ENCODE data around the gene GPR146. TPM values are rescaled to one million over a fixed set of nuclear protein-coding genes. Genes with fewer than 3 reads are reported as not detected.
A peak's percentile ranks its signal among the peaks of the same experiment; 100 is the strongest.

Gene GPR146
- total and polyA plus RNA-seq, 2 of the 13 experiments (the other 11 are each of a cell fraction or from before 2014, with no cell fraction given), result 2.0 to 15.9 TPM

GRCh38 chr7:1065585-1066241 is 21.4 kb downstream of the GPR146 start (continued):
- TF ChIP-seq PITX1 (CRISPR knock-in tag; IDR thresholded peaks at IDR 0.05) (0 out of 2 replicates have a peak, but pooled peaks have one; percentile 16), MXD1 (CRISPR knock-in tag; IDR thresholded peaks at IDR 0.05) (no peak), ZNF660 (CRISPR knock-in tag; IDR thresholded peaks at IDR 0.05; ENCODE audit: borderline replicate concordance, low read depth) (no peak), TCF7 (IDR thresholded peaks at IDR 0.05; ENCODE audit: low read depth) (no peak), CAMTA2 (CRISPR knock-in tag; IDR thresholded peaks at IDR 0.05; ENCODE audit: borderline replicate concordance) (no peak), HINFP (CRISPR knock-in tag; IDR thresholded peaks at IDR 0.05; ENCODE audit: low read depth) (no peak), PATZ1 (CRISPR knock-in tag; IDR thresholded peaks at IDR 0.05) (peak; percentile 55; the same call in 1 of the 2 replicates), CREB1 (IDR thresholded peaks at IDR 0.05) (no peak), CREB1 (CRISPR knock-in tag; IDR thresholded peaks at IDR 0.05) (no peak), TEAD3 (CRISPR knock-in tag; optimal IDR thresholded peaks at IDR 0.05; ENCODE audit: borderline replicate concordance) (no peak), HOXA5 (CRISPR knock-in tag; IDR thresholded peaks at IDR 0.05) (peak; percentile 72; the same call in 1 of the 2 replicates), ZNF605 (CRISPR knock-in tag; IDR thresholded peaks at IDR 0.05) (peak; percentile 47; the same call in 1 of the 2 replicates), CTCF (CRISPR knock-in tag; IDR thresholded peaks at IDR 0.05) (peak; percentile 97), ZNF280D (CRISPR knock-in tag; IDR thresholded peaks at IDR 0.05) (no peak), ZNF777 (CRISPR knock-in tag; IDR thresholded peaks at IDR 0.05) (peak; percentile 43; the same call in 1 of the 2 replicates), REL (CRISPR knock-in tag; conservative IDR thresholded peaks at IDR 0.05) (no peak), ZNF570 (CRISPR knock-in tag; IDR thresholded peaks at IDR 0.05; ENCODE audit: borderline replicate concordance) (no peak), ZNF451 (CRISPR knock-in tag; IDR thresholded peaks at IDR 0.05) (0 out of 2 replicates have a peak, but pooled peaks have one; percentile 33), ATRX (CRISPR knock-in tag; IDR thresholded peaks at IDR 0.05; ENCODE audit: borderline replicate concordance) (no peak)

Measured in HepG2 (cell line).